Activated CD4-positive, alpha-beta T cell treated with anti-CD3 and anti-CD28 coated beads for 36 hours (primary cell): ENCODE data around the gene MSH2. TPM values are rescaled to one million over a fixed set of nuclear protein-coding genes. Genes with fewer than 3 reads are reported as not detected.
A peak's percentile ranks its signal among the peaks of the same experiment; 100 is the strongest.
"Not testable (repeated sequence)": the region's sequence is repeated elsewhere in the genome, so short reads cannot be mapped to it uniquely, and the experiment has no call there.

Source experiments
- ATAC-seq: fragments of 200-7000 bp; cut with Tn5 transposase; one replicate; pipeline ENCODE4 v1.10.0; 2021; ENCODE audit warnings: mild to moderate bottlenecking, moderate library complexity
- CTCF ChIA-PET: fragments of 350-600 bp; sonication (Branson Sonifier 250); formaldehyde crosslinking; loops from one replicate; lab custom pipeline; 2021; ENCODE audit warnings: antibody characterized with exemption; lab: Charles Lee
- POLR2A ChIA-PET: fragments of 350-600 bp; sonication (Branson Sonifier 250); formaldehyde crosslinking; loops from one replicate; lab custom pipeline; 2021; ENCODE audit warnings: antibody characterized with exemption, inconsistent platforms; lab: Charles Lee
- DNase-seq: peaks from one replicate; pipeline ENCODE4 v3.0.0-alpha.2; 2020
- H3K27ac Mint-ChIP-seq: one replicate; pipeline ENCODE4 v1.8.0; 2021; ENCODE audit warnings: mixed read lengths
- H3K27me3 Mint-ChIP-seq: one replicate; pipeline ENCODE4 v1.8.0; 2021; ENCODE audit warnings: mixed read lengths
- H3K36me3 Mint-ChIP-seq: one replicate; pipeline ENCODE4 v1.8.0; 2021; ENCODE audit warnings: low read depth, mixed read lengths
- H3K4me1 Mint-ChIP-seq: one replicate; pipeline ENCODE4 v1.8.0; 2021; ENCODE audit warnings: mixed read lengths
- H3K4me3 Mint-ChIP-seq: one replicate; pipeline ENCODE4 v1.8.0; 2021; ENCODE audit warnings: mild to moderate bottlenecking, moderate library complexity, mixed read lengths
- H3K9me3 Mint-ChIP-seq: one replicate; pipeline ENCODE4 v1.8.0; 2021; ENCODE audit warnings: low read depth, mixed read lengths
- intact Hi-C, 2 experiments: fragments of 100-400 bp; cut with DNase I in 1 of 2; cut with micrococcal nuclease in 1 of 2; formaldehyde crosslinking; loops; one replicate each; pipeline versions ENCODE4 v1.14.2 to v1.15.1; 2022 to 2024; cut with DNase I, micrococcal nuclease
- total RNA-seq, 2 experiments: library from RNA; stranded (reverse); gene quantifications; one replicate each; pipeline ENCODE4 v1.2.3, GENCODE V29; 2021

The MSH2 gene
- total RNA-seq, 2 experiments from 2014 or later, result 61.0 to 65.2 TPM

DNA sequence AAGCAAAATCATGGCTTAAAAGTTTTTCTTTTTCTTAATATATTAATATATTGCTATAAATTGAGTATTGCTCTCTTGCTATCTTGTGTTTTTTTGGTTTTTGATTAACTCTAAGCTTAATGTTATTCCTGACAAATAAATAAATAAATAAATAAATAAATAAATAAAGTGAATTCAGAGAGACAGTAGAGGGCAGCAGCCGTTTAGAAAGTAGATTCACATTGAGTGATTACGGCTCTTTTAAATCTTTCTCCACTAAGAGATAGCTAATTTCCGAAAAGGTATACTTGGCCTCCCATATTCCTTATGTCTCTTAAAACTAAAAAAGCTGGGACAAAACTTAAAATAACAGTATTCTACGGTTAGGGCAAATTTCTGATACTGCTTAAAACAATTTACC is 34.3 kb downstream of the MSH2 start:
- peaks cover under 1% of the 10 kb centered on the region for H3K9me3 Mint-ChIP-seq
- ChIA-PET POLR2A (no interaction called here), CTCF (interaction anchor here (1.0 to 1.8 kb wide), 2 partner anchors 15 to 330 kb away, joined by 5 to 13 read pairs; no protein-coding TSS in a partner anchor)
- ATAC-seq (no peak), DNase-seq (no peak)
- no peak overlapping the region for H3K4me3 Mint-ChIP-seq
- H3K4me1 Mint-ChIP-seq, result no peaks in the 10 kb centered on the region
- no peak overlapping the region for H3K27ac Mint-ChIP-seq
- intact Hi-C loops, result loop anchor here in 1 of 2 experiments (5.0 kb wide), 1 partner anchor 330 kb away; no protein-coding TSS in a partner anchor
- H3K36me3 Mint-ChIP-seq, result peaks cover 15% of the 10 kb centered on the region
- H3K27me3 Mint-ChIP-seq, result no peaks in the 10 kb centered on the region

DNA sequence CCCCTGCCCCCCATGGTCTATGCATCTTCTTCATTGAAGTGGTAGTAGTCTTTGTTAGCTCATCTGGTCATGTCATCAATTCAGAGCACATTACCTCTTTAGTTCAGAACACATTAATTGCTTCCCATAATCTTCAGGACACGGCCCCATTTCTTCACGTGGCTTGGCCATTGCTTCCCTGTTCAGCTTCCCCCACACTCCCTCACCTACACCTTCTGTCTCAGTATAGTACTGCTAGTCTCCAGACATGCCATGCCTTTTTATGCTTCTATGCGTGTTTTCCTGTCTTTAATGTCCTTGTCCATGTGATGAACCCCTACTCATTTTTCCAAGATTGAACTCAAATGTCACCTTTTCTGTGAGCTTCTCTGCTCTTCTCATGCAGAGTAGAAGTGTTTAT is 35.1 kb downstream of the MSH2 start:
- Mint-ChIP-seq H3K36me3 (peaks cover 17% of the 10 kb centered on the region), H3K4me1 (no peaks in the 10 kb centered on the region), H3K9me3 (no peaks in the 10 kb centered on the region), H3K27ac (no peak overlapping the region), H3K4me3 (no peak overlapping the region), H3K27me3 (no peaks in the 10 kb centered on the region)
- ATAC-seq (no peak), DNase-seq (no peak)
- intact Hi-C loops, result loop anchor here in 1 of 2 experiments (5.0 kb wide), 1 partner anchor 329 kb away; no protein-coding TSS in a partner anchor
- ChIA-PET POLR2A (interaction anchor here (0.7 kb wide), 1 partner anchor 360 kb away, joined by 3 read pairs; no protein-coding TSS in a partner anchor), CTCF (interaction anchor here (1.0 to 1.8 kb wide), 2 partner anchors 16 to 329 kb away, joined by 5 to 13 read pairs; no protein-coding TSS in a partner anchor)

DNA sequence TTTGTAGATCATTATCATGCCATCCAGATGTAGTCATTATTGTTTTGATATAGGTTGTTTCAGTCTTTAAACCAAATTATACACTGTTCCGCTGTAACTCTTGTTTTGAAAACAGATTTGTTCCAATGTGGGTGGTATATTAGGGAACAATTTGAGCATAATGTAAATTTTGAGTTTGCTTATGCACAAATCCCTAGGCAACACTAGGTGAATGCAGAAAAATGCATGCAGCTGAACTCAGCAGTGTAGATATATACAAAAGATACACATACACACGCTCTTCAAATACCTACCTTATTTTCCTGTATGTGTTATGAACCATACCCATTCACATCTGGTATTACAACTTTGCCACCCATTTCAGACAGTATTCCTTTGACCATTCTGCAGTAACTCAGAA is 35.8 kb downstream of the MSH2 start:
- ChIA-PET POLR2A (no interaction called here), CTCF (no interaction called here)
- no peaks in the 10 kb centered on the region for H3K27me3 Mint-ChIP-seq
- DNase-seq (no peak), ATAC-seq (no peak)
- peaks cover 20% of the 10 kb centered on the region for H3K36me3 Mint-ChIP-seq
- no peaks in the 10 kb centered on the region for H3K4me1 Mint-ChIP-seq
- H3K4me3 Mint-ChIP-seq, result no peak overlapping the region
- intact Hi-C loops, result loop anchor here in 1 of 2 experiments (5.0 kb wide), 1 partner anchor 329 kb away; no protein-coding TSS in a partner anchor
- no peak overlapping the region for H3K27ac Mint-ChIP-seq
- no peaks in the 10 kb centered on the region for H3K9me3 Mint-ChIP-seq

DNA sequence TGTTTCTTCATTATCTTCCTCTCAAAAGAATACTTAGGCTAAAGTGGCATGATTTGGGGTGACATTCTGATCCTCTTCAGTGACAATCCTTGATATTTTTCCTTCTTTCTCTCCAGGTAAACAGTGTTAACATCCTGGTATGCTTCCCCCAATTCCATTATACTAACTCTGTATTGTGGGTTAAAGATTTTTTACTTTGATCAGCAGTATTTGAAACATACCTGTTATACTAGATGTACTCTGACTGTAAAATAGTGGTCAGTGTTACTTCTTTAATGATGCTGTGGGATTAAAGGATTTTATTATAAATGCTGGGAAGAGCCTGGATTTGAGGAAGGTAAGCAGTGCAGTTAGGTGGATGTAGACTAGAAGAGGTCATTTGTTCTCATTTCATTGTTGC is 48.8 kb downstream of the MSH2 start:
- H3K27ac Mint-ChIP-seq, result no peak overlapping the region
- H3K4me3 Mint-ChIP-seq, result no peak overlapping the region
- H3K4me1 Mint-ChIP-seq, result no peaks in the 10 kb centered on the region
- no peaks in the 10 kb centered on the region for H3K27me3 Mint-ChIP-seq
- DNase-seq, result no peak
- ATAC-seq, result no peak
- POLR2A ChIA-PET, result interaction anchor here (0.6 kb wide), 1 partner anchor 43 kb away, joined by 3 read pairs; no protein-coding TSS in a partner anchor
- peaks cover 59% of the 10 kb centered on the region for H3K36me3 Mint-ChIP-seq
- CTCF ChIA-PET, result no interaction called here
- intact Hi-C loops, result no loop called here
- H3K9me3 Mint-ChIP-seq, result no peaks in the 10 kb centered on the region

DNA sequence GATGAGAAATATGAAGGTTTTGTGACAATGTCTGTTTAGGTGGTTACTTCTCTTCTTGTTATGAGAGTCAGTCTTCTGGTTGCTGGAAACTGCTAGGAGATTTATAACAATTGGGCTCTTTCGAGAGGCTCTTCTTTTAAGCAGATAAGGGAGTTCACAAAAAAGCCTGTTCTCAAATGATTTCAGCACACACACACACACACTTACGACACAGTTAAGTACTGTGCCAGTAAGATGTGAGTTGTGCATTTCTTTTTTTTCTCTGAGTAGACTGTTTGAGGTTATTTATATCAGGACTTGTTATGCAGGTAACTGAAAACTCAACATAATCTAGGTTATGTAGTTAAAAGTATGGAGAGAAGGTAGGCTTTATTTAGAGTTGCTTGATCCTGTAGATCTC is 49.8 kb downstream of the MSH2 start:
- Mint-ChIP-seq H3K27ac (no peak overlapping the region), H3K4me1 (peaks cover 2% of the 10 kb centered on the region), H3K36me3 (peaks cover 60% of the 10 kb centered on the region), H3K4me3 (no peak overlapping the region), H3K9me3 (no peaks in the 10 kb centered on the region), H3K27me3 (no peaks in the 10 kb centered on the region)
- ChIA-PET POLR2A (no interaction called here), CTCF (no interaction called here)
- DNase-seq (no peak), ATAC-seq (no peak)
- intact Hi-C loops, result no loop called here

DNA sequence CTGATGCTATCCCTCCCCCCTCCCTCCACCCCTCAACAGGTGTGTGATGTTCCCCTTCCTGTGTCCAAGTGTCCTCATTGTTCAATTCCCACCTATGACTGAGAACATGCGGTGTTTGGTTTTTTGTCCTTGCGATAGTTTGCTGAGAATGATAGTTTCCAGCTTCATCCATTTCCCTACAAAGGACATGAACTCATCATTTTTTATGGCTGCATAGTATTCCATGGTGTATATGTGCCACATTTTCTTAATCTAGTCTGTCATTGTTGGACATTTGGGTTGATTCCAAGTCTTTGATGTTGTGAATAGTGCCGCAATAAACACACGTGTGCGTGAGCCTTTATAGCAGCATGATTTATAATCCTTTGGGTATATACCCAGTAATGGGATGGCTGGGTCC is 51.9 kb downstream of the MSH2 start:
- CTCF ChIA-PET, H3K4me3 Mint-ChIP-seq, DNase-seq, H3K4me1 Mint-ChIP-seq, H3K9me3 Mint-ChIP-seq, intact Hi-C loops, H3K27me3 Mint-ChIP-seq, POLR2A ChIA-PET, H3K27ac Mint-ChIP-seq, ATAC-seq: not testable (repeated sequence)
- H3K36me3 Mint-ChIP-seq, result peaks cover 46% of the 10 kb centered on the region

DNA sequence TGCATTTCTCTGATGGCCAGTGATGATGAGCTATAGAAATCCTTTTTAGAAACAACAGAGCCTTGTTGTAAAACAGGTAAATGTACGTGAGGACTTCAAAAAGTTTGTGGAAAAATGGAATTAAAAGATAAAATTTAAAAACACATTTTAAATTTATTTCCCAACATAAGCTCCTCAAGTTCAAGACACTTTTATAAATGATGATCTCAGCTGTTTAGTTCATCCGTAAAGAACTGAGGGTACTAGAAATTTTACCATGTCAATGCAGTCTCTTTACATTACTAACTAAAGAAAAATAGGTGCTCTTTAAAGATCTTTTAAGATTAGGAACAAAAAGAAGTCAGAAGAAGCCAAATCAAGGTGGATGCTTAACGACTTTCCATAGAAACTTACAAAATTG is 52.5 kb downstream of the MSH2 start:
- Mint-ChIP-seq H3K4me1 (peaks cover 6% of the 10 kb centered on the region), H3K27me3 (no peaks in the 10 kb centered on the region), H3K4me3 (no peak overlapping the region), H3K9me3 (no peaks in the 10 kb centered on the region), H3K27ac (no peak overlapping the region), H3K36me3 (peaks cover 49% of the 10 kb centered on the region)
- no peak for DNase-seq
- ChIA-PET POLR2A (no interaction called here), CTCF (no interaction called here)
- ATAC-seq, result no peak
- intact Hi-C loops, result no loop called here

DNA sequence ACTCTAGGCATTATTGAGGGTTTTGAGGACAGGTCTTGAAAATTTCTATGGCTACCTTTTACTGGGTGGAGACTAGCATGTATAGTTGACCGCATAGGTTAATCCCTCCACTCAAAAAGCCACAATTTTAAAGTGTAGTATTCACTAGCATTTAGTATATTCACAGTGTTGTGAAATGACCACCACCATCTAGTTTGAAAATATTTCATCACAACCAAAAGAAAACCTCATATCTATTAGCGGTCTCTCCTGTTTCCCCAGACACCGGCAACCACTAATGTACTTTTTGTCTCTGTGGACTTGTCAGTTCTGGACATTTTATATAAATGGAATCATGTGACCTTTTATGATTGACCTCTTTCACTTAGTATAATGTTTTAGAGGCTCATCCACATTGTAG is 53.9 kb downstream of the MSH2 start:
- no peak for ATAC-seq
- intact Hi-C loops, result no loop called here
- CTCF ChIA-PET, result no interaction called here
- H3K4me1 Mint-ChIP-seq, result peaks cover 6% of the 10 kb centered on the region
- peaks cover 41% of the 10 kb centered on the region for H3K36me3 Mint-ChIP-seq
- H3K4me3 Mint-ChIP-seq, result no peak overlapping the region
- H3K27ac Mint-ChIP-seq, result no peak overlapping the region
- POLR2A ChIA-PET, result no interaction called here
- H3K9me3 Mint-ChIP-seq, result no peaks in the 10 kb centered on the region
- no peak for DNase-seq
- H3K27me3 Mint-ChIP-seq, result no peaks in the 10 kb centered on the region

DNA sequence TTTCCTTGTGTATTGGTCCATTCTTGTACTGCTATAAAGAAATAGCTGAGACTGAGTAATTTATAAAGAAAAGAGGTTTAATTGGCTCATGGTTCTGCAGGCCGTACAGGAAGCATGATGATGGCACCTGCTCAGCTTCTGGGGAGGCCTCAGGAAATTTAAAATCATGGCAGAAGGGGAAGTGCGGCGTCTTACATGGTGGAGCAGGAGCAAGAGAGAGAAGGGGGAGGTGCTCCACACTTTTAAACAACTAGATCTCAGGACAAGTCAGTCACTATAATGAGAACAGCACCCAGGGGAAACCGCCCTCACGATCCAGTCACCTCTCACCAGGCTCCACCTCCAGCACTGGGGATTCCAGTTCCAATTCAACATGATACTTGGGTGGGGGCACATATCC is 54.3 kb downstream of the MSH2 start:
- peaks cover 6% of the 10 kb centered on the region for H3K4me1 Mint-ChIP-seq
- no peaks in the 10 kb centered on the region for H3K27me3 Mint-ChIP-seq
- H3K36me3 Mint-ChIP-seq, result peaks cover 42% of the 10 kb centered on the region
- no peak overlapping the region for H3K4me3 Mint-ChIP-seq
- intact Hi-C loops, result no loop called here
- ATAC-seq, result no peak
- H3K9me3 Mint-ChIP-seq, result no peaks in the 10 kb centered on the region
- DNase-seq, result no peak
- H3K27ac Mint-ChIP-seq, result no peak overlapping the region
- CTCF ChIA-PET, result no interaction called here
- POLR2A ChIA-PET, result no interaction called here

DNA sequence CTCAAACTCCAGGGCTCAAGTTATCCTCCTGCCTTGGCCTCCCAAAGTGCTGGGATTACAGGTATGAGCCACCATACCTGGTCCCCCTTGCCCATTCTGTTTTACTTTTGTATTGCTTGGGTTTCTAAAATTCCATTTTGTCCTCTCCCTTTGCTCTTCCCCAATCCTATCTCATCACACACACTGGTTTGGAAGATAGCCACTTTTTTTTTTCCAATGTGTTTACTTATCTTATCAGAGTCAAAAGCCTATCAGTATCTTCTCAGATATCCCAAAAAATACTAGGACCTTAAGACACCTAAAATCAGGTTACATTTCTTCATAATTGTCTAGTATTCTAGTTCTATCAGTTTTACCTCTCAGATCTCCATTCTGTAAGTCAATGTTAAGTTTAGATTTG is 56.1 kb downstream of the MSH2 start:
- Mint-ChIP-seq H3K4me1 (peaks cover 6% of the 10 kb centered on the region), H3K9me3 (no peaks in the 10 kb centered on the region), H3K27me3 (no peaks in the 10 kb centered on the region), H3K36me3 (peaks cover 38% of the 10 kb centered on the region), H3K27ac (peak overlapping the region; percentile 2), H3K4me3 (no peak overlapping the region)
- intact Hi-C loops, result no loop called here
- ATAC-seq (no peak), DNase-seq (no peak)
- POLR2A ChIA-PET, result no interaction called here
- CTCF ChIA-PET, result no interaction called here

DNA sequence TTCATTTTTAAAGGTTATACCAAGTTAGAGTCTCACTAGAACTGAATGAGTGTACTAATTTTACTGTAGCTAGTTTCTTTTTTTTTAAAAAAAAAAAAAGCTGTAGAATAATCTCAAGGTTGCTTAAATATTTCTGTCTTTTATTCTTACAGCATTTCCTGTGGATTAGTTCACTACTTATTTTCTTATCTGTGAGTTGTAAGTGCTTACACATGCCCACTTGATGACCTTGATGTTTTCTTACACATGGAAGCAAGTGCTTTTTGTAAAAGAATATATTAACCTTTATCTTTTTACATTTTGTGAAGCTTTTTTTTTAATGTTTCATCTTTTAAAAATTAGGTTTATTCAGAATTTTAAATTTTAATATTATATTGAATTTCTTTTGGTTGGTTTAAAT is 57.8 kb downstream of the MSH2 start:
- POLR2A ChIA-PET, result interaction anchor here (0.7 kb wide), 1 partner anchor 106 kb away, joined by 5 read pairs; no protein-coding TSS in a partner anchor
- DNase-seq (no peak), ATAC-seq (no peak)
- Mint-ChIP-seq H3K4me3 (no peak overlapping the region), H3K27ac (no peak overlapping the region), H3K27me3 (no peaks in the 10 kb centered on the region), H3K9me3 (no peaks in the 10 kb centered on the region), H3K4me1 (peaks cover 6% of the 10 kb centered on the region), H3K36me3 (peaks cover 40% of the 10 kb centered on the region)
- CTCF ChIA-PET, result interaction anchor here (0.6 kb wide), 1 partner anchor 361 kb away, joined by 3 read pairs; no protein-coding TSS in a partner anchor
- intact Hi-C loops, result no loop called here

DNA sequence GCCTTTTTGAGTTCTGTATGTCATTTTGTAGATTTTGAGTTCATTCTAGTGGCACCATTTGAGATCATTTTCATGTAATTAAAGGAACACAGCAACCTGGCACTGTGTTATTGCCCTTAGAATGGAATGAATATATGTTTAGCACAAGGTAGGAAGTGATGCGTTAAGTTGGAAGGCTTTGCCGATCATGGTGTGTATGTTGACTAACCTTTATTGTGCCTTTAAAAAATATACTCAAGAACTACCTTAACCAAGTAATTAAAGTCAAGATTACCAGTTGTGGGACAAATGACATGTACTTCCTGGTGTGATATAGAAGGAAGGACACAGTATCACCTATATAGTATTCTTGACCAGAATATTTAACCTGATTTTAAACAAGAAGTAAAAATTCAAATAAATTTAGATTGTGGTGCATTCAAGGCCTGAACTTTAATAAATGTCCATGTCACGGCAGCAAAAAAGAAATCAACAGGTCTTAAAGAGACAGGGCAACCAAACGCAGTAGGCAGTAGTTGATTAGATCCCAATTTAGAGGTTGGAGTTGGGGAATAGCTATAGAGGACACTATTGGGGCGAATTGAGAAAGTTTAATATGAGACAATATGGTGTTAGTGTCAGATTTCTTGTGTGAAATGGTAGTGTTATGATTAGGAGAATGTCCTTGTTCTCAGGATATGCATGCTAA is 68.6 kb downstream of the MSH2 start:
- intact Hi-C loops, result no loop called here
- ATAC-seq (no peak), DNase-seq (no peak)
- Mint-ChIP-seq H3K27ac (no peak overlapping the region), H3K9me3 (no peaks in the 10 kb centered on the region), H3K36me3 (peaks cover 34% of the 10 kb centered on the region), H3K27me3 (no peaks in the 10 kb centered on the region), H3K4me1 (no peaks in the 10 kb centered on the region), H3K4me3 (no peak overlapping the region)
- CTCF ChIA-PET, result no interaction called here
- POLR2A ChIA-PET, result no interaction called here
